K562 treated with DMSO at 1 percent for 4 hours (cell line): Measurements from ENCODE around the gene PFKFB4. TPM values are rescaled to one million over a fixed set of nuclear protein-coding genes. Genes with fewer than 3 reads are reported as not detected.

Source experiments
- total RNA-seq: library from RNA; unstranded; fragments of 300-600 nt; gene quantifications from 2 replicates; pipeline ENCODE4 v1.2.3, GENCODE V29; 2022; ENCODE audit not compliant: insufficient read depth

The PFKFB4 gene
- total RNA-seq = 7.0 and 11.4 TPM in 2 replicates

GRCh38 chr3:48556796-48557626, at the start of gene PFKFB4:
Gene PFKFB4 (minus strand): TSS chr3:48556803. CDS start chr3:48556777, 26 bp downstream.

GRCh38 chr3:48595075-48595525, 38.5 kb upstream of the PFKFB4 start, which contains the start of gene COL7A1:
Gene COL7A1 (minus strand): TSS chr3:48595329. CDS start chr3:48595159, 170 bp downstream.

GRCh38 chr3:48563382-48563918, 6.8 kb upstream of the PFKFB4 start, which contains the start of gene UCN2:
Gene UCN2 (minus strand): TSS chr3:48563781. CDS start chr3:48563124, 657 bp downstream.

GRCh38 chr3:48504051-48504946, 52.3 kb downstream of the PFKFB4 start, which contains the start of gene SHISA5:
Gene SHISA5 (minus strand): TSS chr3:48504174. CDS start chr3:48504094, 80 bp downstream.

Other genes with a start within 250 kb of the PFKFB4 start
- gene SPINK8, start 223.1 kb downstream of the PFKFB4 start, total RNA-seq = not detected in 2 replicates
- not detected in 2 replicates for gene FBXW12, start 184.6 kb downstream of the PFKFB4 start, total RNA-seq
- 7.7 and 18.9 TPM in 2 replicates for gene PLXNB1, start 126.7 kb downstream of the PFKFB4 start, total RNA-seq
- 5.9 and 8.3 TPM in 2 replicates for gene CCDC51, start 116.7 kb downstream of the PFKFB4 start, total RNA-seq
- 174 and 181 TPM in 2 replicates for gene TMA7, start 116.5 kb downstream of the PFKFB4 start, total RNA-seq
- 5.6 and 11.9 TPM in 2 replicates for gene ATRIP, start 110.1 kb downstream of the PFKFB4 start, total RNA-seq
- gene SHISA5, start 52.6 kb downstream of the PFKFB4 start, total RNA-seq = 95.9 and 97.3 TPM in 2 replicates
- gene UCN2, start 7.0 kb upstream of the PFKFB4 start, total RNA-seq = not detected in 2 replicates
- gene COL7A1, start 38.5 kb upstream of the PFKFB4 start, total RNA-seq = 0.29 and 1.1 TPM in 2 replicates
- 263 and 293 TPM in 2 replicates for gene UQCRC1, start 52.8 kb upstream of the PFKFB4 start, total RNA-seq
- not detected in 2 replicates for gene TMEM89, start 65.0 kb upstream of the PFKFB4 start, total RNA-seq
- 20.0 and 23.7 TPM in 2 replicates for gene SLC26A6, start 78.7 kb upstream of the PFKFB4 start, total RNA-seq
- 1.7 and 4.0 TPM in 2 replicates for gene CELSR3, start 106.1 kb upstream of the PFKFB4 start, total RNA-seq
- gene NCKIPSD, start 129.1 kb upstream of the PFKFB4 start, total RNA-seq = 15.1 and 16.3 TPM in 2 replicates
- gene IP6K2, start 160.4 kb upstream of the PFKFB4 start, total RNA-seq = 54.9 and 65.4 TPM in 2 replicates